Dedifferentiated amniotic fluid mesenchymal stem cell (primary cell): ENCODE results near the gene CDK9.
"Not testable (repeated sequence)": the region's sequence is repeated elsewhere in the genome, so short reads cannot be mapped to it uniquely, and the experiment has no call there.

ENCODE experiments used
- DNase-seq: peaks from one replicate; pipeline ENCODE4 v3.0.0-alpha.2; 2016; ENCODE audit errors: extremely low spot score

The CDK9 gene

DNA sequence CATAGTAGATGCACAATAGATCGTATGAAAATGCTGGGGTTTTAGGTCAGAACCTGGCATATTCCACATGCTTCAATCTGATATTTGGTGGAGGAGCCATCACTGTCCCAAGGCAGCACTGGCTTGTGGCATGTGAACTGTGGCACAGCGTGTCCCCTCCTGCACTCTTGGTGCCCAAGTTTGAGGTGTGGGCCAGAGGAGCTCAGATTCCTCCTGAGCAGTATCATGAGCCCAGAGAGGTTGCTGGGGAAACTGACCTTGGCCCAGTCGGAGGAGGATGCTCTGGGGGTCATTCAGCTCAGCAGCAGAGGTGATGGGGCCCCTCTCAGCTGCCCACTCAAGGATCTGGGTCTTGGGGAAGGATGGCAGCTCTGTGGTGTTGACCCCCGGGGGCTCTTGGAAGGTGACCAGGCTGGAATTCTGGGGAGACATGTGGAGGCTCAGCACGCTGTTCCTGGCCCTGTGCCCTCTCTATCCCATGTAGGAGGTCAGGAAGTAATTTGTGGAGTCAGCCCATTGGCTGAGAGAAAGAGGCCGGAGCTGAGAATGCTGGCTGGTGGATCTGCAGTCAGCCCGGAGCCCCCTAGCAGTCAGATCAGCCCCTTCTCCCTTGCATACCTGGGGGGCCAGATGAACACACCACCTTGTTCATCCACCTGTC lies 40.5 kb downstream of the CDK9 start:
- DNase-seq: no peak

DNA sequence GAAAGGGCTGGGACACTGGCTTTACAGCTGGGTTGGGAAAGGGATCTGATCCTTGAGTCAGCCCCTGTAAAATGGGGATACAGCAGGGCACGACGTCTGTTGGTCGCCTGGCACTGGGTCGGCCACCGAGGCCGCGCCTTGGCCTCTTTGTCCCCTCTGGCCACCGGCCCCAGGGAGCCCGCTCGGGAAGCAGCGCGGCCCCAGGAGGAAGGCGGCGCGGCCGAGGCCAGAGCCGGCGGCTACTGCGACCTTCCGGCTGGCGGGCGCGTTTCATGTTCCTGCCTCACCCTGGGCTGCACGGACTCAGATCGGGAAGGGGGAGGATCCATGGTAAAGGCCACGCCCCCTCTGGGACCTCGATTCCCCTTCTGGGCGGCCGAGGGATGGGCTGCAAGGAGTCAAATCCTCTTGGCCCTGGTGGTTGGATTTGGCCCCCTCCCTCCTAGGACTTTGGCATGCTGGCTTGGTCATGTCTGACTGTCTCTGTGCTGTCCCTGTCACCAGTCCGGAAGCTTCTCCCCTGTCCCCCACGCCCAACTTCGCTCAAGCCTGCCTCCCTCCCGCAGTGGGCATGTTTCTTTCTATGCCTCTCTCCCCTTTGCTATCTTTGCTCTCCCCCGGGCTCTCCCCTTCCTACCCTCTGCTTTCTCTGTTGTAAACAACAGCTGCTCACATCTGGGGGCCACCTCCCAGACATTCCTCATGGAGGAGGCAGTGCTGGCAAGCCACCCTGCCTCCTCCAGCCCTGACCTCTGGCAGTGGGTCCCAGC lies 42.6 kb downstream of the CDK9 start:
- no peak for DNase-seq

DNA sequence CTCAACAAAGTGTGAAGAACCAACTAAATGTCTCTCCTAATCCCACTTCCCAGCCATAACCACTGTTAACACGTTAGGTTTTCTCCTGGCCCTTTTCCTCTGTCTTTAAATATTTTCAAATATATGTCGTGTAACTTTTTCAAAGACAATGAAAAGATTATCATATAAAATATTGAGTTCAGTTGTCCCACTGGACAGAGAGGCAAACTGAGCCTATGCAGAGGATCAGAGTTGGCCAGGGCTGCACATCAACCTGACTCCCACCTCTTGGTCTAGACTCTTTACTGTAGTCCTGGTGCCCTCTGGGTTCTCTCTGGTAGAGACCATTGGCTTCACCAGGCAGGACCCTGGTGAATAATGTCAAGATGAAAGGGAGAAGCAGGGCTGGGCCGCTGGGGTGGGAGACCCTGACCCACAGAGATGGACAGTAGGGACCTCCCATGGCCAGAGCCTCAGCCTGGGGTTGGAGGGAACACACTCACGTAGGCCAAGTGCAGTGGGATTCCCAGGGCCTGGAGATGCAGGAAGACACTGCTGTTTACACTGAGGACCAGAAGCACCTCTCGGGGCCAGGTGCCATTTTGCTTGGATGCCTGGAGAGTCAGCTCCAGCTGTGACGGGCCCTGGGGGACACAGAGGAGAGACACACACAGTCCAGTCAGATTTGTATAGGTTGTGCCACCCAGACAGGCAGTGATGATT lies 43.5 kb downstream of the CDK9 start:
- no peak for DNase-seq

DNA sequence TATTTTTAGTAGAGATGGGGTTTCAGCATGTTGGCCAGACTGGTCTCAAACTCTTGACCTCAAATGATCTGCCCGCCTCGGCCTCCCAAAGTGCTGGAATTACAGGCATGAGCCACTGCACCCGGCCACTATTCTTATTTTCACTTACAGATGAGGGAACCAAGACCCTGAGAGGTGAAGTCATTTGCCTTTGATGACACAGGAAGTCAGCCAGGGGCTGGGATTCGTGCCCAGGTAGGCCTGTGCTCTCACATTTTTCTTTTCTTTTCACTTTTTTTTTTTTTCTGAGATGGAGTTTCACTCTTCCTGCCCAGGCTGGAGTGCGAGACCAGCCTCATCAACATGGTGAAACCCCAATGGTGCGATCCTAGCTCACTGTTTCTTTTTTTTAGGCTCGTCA lies 46.4 kb downstream of the CDK9 start:
- DNase-seq: no peak

DNA sequence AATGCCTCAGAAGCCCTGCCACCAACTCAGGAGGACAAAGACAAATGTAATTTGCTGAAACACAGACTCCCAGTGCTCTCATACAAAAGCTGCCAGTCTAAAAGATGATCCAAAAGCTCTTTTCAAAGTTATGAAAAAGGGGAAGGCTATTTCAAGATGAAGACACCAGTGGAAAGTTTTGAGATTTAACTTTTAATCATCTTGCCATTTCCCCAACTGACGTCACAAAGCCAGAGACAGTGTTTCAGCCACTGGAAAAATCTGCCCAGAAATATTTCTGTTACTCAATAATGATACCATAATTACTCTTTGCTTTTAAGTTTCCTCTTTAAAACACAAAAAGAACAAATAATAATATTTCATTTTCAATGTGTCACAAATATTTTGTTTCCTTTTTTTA lies 47.7 kb downstream of the CDK9 start:
- no peak for DNase-seq

DNA sequence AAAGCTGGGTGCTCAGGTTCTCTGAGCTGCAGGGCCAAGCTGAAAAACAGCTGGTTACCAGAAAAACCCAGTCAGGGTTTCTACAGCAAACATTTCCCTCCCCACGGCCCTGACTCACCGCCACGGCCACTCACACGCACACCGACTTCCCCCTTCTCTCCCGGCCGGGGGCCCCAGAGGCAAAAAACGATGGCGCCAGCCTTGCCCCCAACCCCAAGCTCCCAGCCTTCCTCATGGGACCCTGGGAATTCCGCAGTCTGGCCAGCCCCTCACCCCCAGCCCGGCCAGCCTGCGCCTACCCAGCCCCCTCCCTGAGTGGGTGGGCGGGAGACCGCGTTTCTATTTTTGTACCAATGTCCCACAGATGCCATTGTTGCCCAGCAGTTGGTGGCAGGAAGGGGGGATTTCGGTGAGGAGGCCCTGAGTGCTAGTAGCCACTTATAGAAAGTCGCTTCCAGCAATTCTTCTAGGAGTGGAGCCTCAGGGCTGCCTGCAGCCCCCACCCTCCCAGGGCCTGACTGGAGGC lies 50.2 kb downstream of the CDK9 start:
- peak; percentile 77 for DNase-seq

DNA sequence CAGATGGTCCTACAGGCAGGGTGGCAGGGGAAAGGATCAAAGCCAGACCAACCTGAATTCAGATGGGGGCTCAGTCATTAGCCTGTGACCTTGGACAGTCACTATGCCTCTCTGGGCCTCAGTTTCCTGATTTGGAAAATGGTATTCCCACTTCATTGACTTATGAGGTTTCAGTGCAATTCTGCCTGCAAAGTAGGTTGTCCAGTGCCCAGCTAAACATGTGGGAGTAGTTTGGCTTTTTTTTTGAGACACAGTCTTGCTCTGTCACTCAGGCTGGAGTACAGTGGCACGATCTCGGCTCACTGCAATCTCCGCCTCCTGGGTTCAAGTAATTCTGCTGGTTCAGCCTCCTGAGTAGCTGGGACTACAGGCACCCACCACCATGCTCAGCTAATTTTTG lies 50.7 kb downstream of the CDK9 start:
- DNase-seq: not testable (repeated sequence)

DNA sequence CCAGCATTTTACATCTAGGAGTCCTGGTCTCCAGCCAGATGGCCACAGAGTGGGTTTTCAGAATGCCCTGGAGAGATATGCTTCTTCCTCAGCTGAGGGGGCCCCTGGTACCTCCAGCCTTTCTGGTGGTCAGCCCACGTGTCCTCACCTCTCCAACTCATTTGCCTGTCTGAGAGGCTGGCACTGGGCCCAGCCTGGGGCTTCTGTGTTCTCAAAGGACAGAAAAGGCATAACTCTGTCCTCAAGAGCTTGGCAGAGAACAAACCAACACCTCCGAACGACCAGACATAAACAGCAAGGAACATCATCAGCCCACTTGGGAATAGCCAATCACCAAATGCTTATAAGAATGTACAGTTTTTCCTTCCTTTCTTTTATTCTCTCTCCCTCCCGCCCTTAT lies 51.5 kb downstream of the CDK9 start:
- DNase-seq: no peak

DNA sequence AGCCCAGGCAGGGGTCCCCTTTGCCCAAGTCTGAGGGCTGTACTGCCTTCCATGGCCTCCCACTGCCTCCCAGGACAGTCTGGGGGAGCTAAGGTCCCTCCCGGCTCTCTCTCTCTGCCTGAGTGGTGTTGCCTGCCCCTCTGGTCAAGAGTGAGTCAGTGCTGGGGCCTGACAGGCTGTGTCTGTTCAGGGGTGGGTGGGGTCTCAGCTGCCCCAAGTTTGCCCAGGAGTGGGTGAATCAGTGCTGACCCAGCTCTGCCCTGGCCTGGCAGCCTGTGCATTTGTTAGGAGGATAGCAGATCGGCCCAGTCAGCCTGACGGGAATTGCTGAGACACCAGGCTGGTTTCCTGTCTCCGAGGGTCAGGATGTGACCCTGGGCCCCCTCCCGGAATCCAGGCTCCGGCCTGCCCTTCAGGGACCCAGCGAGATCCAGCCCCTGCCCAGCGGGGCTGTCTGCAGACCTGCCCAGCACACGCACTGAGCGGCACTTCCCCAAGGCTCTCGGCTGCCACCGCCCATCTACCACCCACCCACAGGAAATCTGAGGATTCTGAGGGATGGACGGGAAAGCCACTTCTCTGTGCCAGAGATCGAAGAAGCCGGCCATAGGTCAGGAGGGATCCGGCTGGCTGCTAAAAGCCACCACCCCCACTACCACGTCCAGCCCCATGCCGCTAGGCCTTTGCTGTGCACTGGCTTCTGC lies 52.7 kb downstream of the CDK9 start:
- DNase-seq: peak; percentile 72
